HepG2 (cell line): ENCODE results near the gene NAV1. TPM values are rescaled to one million over a fixed set of nuclear protein-coding genes. Genes with fewer than 3 reads are reported as not detected.
A peak's percentile ranks its signal among the peaks of the same experiment; 100 is the strongest.

Source experiments
- AHR ChIP-seq: IDR thresholded peaks from 2 replicates; pipeline ENCODE4 v1.6.1; 2018; ENCODE audit warnings: missing genetic modification reagents, missing compliant biosample characterization
- ARNT2 ChIP-seq: sonication (generic); formaldehyde crosslinking; IDR thresholded peaks from 2 replicates; pipeline ENCODE4 v1.8.0; 2022; ENCODE audit warnings: mild to moderate bottlenecking, low read depth, missing genetic modification reagents, moderate library complexity
- CBX1 ChIP-seq: IDR thresholded peaks from one replicate; pipeline ENCODE4 v1.6.1; 2016; ENCODE audit warnings: antibody characterized with exemption, low read depth
- ELF1 ChIP-seq: sonication (generic); formaldehyde crosslinking; IDR thresholded peaks from 2 replicates; pipeline ENCODE4 v1.4.0; 2020; ENCODE audit warnings: missing genetic modification reagents
- FOSL2 ChIP-seq: sonication (generic); formaldehyde crosslinking; IDR thresholded peaks from 2 replicates; pipeline ENCODE4 v1.4.0; 2020; ENCODE audit warnings: missing genetic modification reagents
- GATA4 ChIP-seq: sonication (generic); IDR thresholded peaks from 2 replicates; pipeline ENCODE4 v1.6.1; 2016; ENCODE audit warnings: antibody characterized with exemption, low read depth, borderline replicate concordance
- KLF9 ChIP-seq: IDR thresholded peaks from 2 replicates; pipeline ENCODE4 v1.6.1; 2016; ENCODE audit warnings: low read depth
- MATR3 ChIP-seq: sonication (generic); formaldehyde crosslinking; IDR thresholded peaks from 2 replicates; pipeline ENCODE4 v1.4.0; 2020; ENCODE audit warnings: missing genetic modification reagents
- MXI1 ChIP-seq: IDR thresholded peaks from 3 replicates; pipeline ENCODE4 v1.6.1; 2012; ENCODE audit warnings: low read depth, low read length, inconsistent platforms, borderline replicate concordance
- PLSCR1 ChIP-seq: sonication (generic); formaldehyde crosslinking; IDR thresholded peaks from 2 replicates; pipeline ENCODE4 v1.5.0; 2020; ENCODE audit warnings: missing genetic modification reagents, mild to moderate bottlenecking, borderline replicate concordance
- RARA ChIP-seq: IDR thresholded peaks from 2 replicates; pipeline ENCODE4 v1.6.1; 2016; ENCODE audit warnings: missing genetic modification reagents, missing compliant biosample characterization
- RCOR2 ChIP-seq: IDR thresholded peaks from 2 replicates; pipeline ENCODE4 v1.6.1; 2016; ENCODE audit warnings: missing biosample characterization, missing genetic modification reagents
- SMAD9 ChIP-seq: sonication (generic); formaldehyde crosslinking; IDR thresholded peaks from 2 replicates; pipeline ENCODE4 v1.5.1; 2020; ENCODE audit warnings: mild to moderate bottlenecking, missing genetic modification reagents
- SRSF1 ChIP-seq: fragments of 200-400 bp; formaldehyde crosslinking; optimal IDR thresholded peaks from 2 replicates; pipeline ENCODE3; 2017; ENCODE audit warnings: mild to moderate bottlenecking, low read depth, low read length, moderate library complexity
- TBP ChIP-seq: sonication (generic); formaldehyde crosslinking; IDR thresholded peaks from 2 replicates; pipeline ENCODE4 v1.5.0; 2020; ENCODE audit warnings: missing genetic modification reagents
- WIZ ChIP-seq: sonication (generic); formaldehyde crosslinking; IDR thresholded peaks from 2 replicates; pipeline ENCODE4 v1.5.1; 2020; ENCODE audit warnings: mild to moderate bottlenecking, missing genetic modification reagents
- ZNF619 ChIP-seq: sonication (generic); formaldehyde crosslinking; IDR thresholded peaks from 2 replicates; pipeline ENCODE4 v1.4.0; 2020; ENCODE audit warnings: mild to moderate bottlenecking, missing genetic modification reagents
- ZXDC ChIP-seq: sonication (generic); formaldehyde crosslinking; IDR thresholded peaks from 2 replicates; pipeline ENCODE4 v1.5.0; 2020; ENCODE audit warnings: mild to moderate bottlenecking, missing genetic modification reagents
- polyA plus RNA-seq, 8 experiments: library from polyadenylated mRNA; depleted of rRNA in 3 of 8; stranded (reverse) in 7 of 8; unstranded in 1 of 8; fragments of >200 nt; fragmentation: Illumina TruSeq in 4 of 8; extraction: Trizol in 4 of 8; gene quantifications; 2 replicates each; pipeline versions ENCODE4 v1.2.1 to v1.2.3, GENCODE V29; 2011 to 2016; ENCODE audit warnings: low read depth in 4 of 8, missing spikeins in 1 of 8, mixed read lengths in 1 of 8; ENCODE audit not compliant: insufficient read depth in 1 of 8
- total RNA-seq, 5 experiments: library from RNA; depleted of rRNA; stranded (reverse); fragments of >200 nt; fragmentation: Illumina TruSeq; extraction: Trizol; gene quantifications; 2 replicates each; pipeline ENCODE4 v1.2.3, GENCODE V29; 2016; ENCODE audit warnings: low read depth in 1 of 5
- TF ChIP-seq, protein P1 (sequence below): conservative IDR thresholded peaks from 2 replicates; pipeline ENCODE4 v1.6.1; 2018; ENCODE audit warnings: missing genetic modification reagents
- TF ChIP-seq, protein P2 (sequence below): sonication (generic); formaldehyde crosslinking; IDR thresholded peaks from 2 replicates; pipeline ENCODE4 v1.4.0; 2020; ENCODE audit warnings: mild to moderate bottlenecking, missing genetic modification reagents
- TF ChIP-seq, protein P3 (sequence below): sonication (generic); formaldehyde crosslinking; conservative IDR thresholded peaks from 2 replicates; pipeline ENCODE4 v1.4.0; 2020; ENCODE audit warnings: mild to moderate bottlenecking, missing genetic modification reagents, moderate library complexity

NAV1 gene
- total and polyA plus RNA-seq, 2 of the 13 experiments (the other 11 are each of a cell fraction or from before 2014, with no cell fraction given), result not detected

DNA sequence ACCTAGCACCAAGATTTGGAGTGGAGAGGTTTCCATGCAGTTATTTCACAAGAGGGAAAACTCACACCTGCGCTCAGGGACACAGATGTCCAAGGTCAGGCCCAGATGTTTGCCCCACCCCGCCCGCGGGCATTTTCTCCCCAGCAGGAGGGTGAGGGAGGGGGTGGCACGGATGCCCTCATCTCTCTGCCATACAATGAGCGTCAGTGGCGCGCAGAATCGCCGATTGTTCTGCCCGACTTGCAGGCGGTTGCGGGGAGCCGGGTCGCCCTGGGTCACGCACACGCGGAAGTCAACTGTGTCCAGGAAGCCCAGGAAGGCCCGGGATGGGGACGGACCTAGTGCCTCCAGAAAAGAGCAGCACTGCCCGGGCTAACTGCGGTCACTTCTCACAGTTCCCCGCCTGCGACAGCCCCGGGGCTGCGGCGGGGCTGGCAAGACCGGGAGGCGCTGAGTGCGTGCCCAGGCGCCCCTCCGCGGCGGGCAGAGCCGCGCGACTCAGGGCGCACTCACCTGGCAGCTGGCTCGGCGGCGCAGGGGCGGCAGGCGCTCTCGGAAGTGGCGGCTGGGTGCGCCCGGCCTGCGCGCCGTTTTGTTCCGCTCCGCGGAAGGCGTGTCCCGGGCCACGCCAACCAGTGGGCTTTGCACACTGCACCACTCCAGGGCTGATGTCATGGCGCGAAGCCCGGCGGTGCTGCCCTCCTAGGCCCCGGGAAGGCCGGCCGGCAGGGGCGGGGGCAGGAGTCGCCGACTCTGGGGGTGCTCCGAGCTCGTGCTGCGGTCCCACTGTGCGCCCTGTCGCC is 32.2 kb upstream of the NAV1 start, which contains the start of gene CSRP1 (continued):
- TF ChIP-seq ZXDC (CRISPR knock-in tag) (peak; percentile 86; the same call in 1 of the 2 replicates), GATA4 (no peak), ZNF619 (no peak), PLSCR1 (no peak), CBX1 (no peak), SMAD9 (no peak), RARA (no peak), AHR (no peak), WIZ (CRISPR knock-in tag) (no peak), FOSL2 (CRISPR knock-in tag) (no peak), RCOR2 (CRISPR knock-in tag) (no peak), SRSF1 (no peak), MATR3 (no peak), ELF1 (CRISPR knock-in tag) (peak; percentile 30; the same call in 1 of the 2 replicates), ARNT2 (CRISPR knock-in tag) (no peak; the same call in 1 of the 2 replicates), KLF9 (CRISPR knock-in tag) (no peak), TBP (CRISPR knock-in tag) (no peak), MXI1 (no peak)
- TF ChIP-seq, protein P1, sequence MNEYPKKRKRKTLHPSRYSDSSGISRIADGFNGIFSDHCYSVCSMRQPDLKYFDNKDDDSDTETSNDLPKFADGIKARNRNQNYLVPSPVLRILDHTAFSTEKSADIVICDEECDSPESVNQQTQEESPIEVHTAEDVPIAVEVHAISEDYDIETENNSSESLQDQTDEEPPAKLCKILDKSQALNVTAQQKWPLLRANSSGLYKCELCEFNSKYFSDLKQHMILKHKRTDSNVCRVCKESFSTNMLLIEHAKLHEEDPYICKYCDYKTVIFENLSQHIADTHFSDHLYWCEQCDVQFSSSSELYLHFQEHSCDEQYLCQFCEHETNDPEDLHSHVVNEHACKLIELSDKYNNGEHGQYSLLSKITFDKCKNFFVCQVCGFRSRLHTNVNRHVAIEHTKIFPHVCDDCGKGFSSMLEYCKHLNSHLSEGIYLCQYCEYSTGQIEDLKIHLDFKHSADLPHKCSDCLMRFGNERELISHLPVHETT, result no peak
- TF ChIP-seq, protein P2, sequence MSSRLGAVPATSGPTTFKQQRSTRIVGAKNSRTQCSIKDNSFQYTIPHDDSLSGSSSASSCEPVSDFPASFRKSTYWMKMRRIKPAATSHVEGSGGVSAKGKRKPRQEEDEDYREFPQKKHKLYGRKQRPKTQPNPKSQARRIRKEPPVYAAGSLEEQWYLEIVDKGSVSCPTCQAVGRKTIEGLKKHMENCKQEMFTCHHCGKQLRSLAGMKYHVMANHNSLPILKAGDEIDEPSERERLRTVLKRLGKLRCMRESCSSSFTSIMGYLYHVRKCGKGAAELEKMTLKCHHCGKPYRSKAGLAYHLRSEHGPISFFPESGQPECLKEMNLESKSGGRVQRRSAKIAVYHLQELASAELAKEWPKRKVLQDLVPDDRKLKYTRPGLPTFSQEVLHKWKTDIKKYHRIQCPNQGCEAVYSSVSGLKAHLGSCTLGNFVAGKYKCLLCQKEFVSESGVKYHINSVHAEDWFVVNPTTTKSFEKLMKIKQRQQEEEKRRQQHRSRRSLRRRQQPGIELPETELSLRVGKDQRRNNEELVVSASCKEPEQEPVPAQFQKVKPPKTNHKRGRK, result no peak
- TF ChIP-seq, protein P3, sequence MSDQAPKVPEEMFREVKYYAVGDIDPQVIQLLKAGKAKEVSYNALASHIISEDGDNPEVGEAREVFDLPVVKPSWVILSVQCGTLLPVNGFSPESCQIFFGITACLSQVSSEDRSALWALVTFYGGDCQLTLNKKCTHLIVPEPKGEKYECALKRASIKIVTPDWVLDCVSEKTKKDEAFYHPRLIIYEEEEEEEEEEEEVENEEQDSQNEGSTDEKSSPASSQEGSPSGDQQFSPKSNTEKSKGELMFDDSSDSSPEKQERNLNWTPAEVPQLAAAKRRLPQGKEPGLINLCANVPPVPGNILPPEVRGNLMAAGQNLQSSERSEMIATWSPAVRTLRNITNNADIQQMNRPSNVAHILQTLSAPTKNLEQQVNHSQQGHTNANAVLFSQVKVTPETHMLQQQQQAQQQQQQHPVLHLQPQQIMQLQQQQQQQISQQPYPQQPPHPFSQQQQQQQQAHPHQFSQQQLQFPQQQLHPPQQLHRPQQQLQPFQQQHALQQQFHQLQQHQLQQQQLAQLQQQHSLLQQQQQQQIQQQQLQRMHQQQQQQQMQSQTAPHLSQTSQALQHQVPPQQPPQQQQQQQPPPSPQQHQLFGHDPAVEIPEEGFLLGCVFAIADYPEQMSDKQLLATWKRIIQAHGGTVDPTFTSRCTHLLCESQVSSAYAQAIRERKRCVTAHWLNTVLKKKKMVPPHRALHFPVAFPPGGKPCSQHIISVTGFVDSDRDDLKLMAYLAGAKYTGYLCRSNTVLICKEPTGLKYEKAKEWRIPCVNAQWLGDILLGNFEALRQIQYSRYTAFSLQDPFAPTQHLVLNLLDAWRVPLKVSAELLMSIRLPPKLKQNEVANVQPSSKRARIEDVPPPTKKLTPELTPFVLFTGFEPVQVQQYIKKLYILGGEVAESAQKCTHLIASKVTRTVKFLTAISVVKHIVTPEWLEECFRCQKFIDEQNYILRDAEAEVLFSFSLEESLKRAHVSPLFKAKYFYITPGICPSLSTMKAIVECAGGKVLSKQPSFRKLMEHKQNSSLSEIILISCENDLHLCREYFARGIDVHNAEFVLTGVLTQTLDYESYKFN (CRISPR knock-in tag), result no peak
